HL-60 (cell line): ENCODE measurements around the gene GRIN1.
"Not testable (repeated sequence)": the region's sequence is repeated elsewhere in the genome, so short reads cannot be mapped to it uniquely, and the experiment has no call there.

Source experiments
- GABPA ChIP-seq: IDR thresholded peaks from 2 replicates; pipeline ENCODE4 v1.6.1; 2012; ENCODE audit warnings: low read depth
- POLR2AphosphoS5 ChIP-seq: IDR thresholded peaks from 2 replicates; pipeline ENCODE4 v1.6.1; 2012; ENCODE audit warnings: low read depth
- SPI1 ChIP-seq: IDR thresholded peaks from 2 replicates; pipeline ENCODE4 v1.6.1; 2012; ENCODE audit warnings: low read depth, mild to moderate bottlenecking, borderline replicate concordance
- TF ChIP-seq, protein P1 (sequence below): IDR thresholded peaks from one replicate; pipeline ENCODE4 v1.5.1; 2011; ENCODE audit warnings: low read length, control low read depth, inconsistent platforms; ENCODE audit not compliant: insufficient read depth
- TF ChIP-seq, protein P2 (sequence below): IDR thresholded peaks from 2 replicates; pipeline ENCODE4 v1.6.1; 2012; ENCODE audit warnings: low read depth; ENCODE audit not compliant: insufficient replicate concordance

DNA sequence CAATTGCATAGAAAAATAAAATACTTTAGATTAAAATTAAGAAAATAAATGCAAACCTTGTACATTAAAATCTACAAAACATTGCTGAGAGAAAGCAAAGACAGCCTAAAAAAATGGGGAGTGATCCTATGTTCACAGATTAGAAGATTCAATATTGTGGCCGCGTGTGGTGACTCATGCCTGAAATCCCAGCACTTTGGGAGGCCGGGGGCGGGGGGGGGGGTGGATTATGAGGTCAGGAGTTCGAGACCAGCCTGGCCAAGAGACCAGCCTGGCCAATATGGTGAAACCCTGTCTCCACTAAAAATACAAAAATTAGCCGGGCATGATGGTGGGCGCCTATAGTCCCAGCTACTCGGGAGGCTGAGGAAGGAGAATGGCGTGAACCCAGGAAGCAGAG lies 3.8 kb upstream of the GRIN1 start:
- TF ChIP-seq, protein P1, sequence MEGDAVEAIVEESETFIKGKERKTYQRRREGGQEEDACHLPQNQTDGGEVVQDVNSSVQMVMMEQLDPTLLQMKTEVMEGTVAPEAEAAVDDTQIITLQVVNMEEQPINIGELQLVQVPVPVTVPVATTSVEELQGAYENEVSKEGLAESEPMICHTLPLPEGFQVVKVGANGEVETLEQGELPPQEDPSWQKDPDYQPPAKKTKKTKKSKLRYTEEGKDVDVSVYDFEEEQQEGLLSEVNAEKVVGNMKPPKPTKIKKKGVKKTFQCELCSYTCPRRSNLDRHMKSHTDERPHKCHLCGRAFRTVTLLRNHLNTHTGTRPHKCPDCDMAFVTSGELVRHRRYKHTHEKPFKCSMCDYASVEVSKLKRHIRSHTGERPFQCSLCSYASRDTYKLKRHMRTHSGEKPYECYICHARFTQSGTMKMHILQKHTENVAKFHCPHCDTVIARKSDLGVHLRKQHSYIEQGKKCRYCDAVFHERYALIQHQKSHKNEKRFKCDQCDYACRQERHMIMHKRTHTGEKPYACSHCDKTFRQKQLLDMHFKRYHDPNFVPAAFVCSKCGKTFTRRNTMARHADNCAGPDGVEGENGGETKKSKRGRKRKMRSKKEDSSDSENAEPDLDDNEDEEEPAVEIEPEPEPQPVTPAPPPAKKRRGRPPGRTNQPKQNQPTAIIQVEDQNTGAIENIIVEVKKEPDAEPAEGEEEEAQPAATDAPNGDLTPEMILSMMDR = not testable (repeated sequence)
- TF ChIP-seq POLR2AphosphoS5, GABPA, SPI1: not testable (repeated sequence)
- TF ChIP-seq, protein P2, sequence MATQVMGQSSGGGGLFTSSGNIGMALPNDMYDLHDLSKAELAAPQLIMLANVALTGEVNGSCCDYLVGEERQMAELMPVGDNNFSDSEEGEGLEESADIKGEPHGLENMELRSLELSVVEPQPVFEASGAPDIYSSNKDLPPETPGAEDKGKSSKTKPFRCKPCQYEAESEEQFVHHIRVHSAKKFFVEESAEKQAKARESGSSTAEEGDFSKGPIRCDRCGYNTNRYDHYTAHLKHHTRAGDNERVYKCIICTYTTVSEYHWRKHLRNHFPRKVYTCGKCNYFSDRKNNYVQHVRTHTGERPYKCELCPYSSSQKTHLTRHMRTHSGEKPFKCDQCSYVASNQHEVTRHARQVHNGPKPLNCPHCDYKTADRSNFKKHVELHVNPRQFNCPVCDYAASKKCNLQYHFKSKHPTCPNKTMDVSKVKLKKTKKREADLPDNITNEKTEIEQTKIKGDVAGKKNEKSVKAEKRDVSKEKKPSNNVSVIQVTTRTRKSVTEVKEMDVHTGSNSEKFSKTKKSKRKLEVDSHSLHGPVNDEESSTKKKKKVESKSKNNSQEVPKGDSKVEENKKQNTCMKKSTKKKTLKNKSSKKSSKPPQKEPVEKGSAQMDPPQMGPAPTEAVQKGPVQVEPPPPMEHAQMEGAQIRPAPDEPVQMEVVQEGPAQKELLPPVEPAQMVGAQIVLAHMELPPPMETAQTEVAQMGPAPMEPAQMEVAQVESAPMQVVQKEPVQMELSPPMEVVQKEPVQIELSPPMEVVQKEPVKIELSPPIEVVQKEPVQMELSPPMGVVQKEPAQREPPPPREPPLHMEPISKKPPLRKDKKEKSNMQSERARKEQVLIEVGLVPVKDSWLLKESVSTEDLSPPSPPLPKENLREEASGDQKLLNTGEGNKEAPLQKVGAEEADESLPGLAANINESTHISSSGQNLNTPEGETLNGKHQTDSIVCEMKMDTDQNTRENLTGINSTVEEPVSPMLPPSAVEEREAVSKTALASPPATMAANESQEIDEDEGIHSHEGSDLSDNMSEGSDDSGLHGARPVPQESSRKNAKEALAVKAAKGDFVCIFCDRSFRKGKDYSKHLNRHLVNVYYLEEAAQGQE = not testable (repeated sequence)
